Glomerular visceral epithelial cell (primary cell): Measurements from ENCODE around the gene TPRA1.
"Not testable (repeated sequence)": the region's sequence is repeated elsewhere in the genome, so short reads cannot be mapped to it uniquely, and the experiment has no call there.

Experiments used
- DNase-seq: peaks from one replicate; pipeline ENCODE4 v3.0.0-alpha.2; 2016; ENCODE audit errors: extremely low spot score

TPRA1 gene

GRCh38 chr3:127616836-127617605 is 26.5 kb upstream of the TPRA1 start:
- no peak for DNase-seq

DNA sequence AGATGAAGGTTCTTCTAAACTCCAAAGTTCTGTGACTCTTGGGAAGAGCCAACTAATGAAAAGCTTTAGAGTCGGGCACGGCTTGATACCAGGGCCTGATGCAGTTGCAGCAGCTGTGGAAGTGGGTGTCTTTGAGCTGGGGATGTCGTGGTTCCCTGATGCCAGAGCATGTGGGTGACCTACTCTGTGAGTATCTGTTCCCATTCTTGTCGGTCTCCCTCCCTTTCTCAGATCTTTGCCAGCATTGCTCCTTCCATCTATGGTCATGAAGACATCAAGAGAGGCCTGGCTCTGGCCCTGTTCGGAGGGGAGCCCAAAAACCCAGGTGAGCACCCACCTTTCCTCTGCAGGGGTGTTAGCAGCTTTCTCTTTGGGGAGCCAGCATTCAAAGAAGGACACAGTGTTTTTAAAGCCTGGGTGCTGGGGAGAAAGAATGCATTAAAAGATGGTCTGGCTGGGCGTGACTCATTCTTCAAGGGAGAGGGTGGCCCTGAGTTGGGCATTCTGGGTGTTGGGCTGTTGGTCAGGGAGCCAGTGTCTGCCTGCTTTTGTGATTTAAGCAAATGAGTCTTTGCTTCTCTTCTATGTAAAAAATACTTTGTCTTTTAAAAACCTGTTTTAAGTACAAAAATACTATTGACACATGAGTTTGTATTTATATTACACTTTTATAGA is 25.2 kb upstream of the TPRA1 start:
- no peak for DNase-seq

DNA sequence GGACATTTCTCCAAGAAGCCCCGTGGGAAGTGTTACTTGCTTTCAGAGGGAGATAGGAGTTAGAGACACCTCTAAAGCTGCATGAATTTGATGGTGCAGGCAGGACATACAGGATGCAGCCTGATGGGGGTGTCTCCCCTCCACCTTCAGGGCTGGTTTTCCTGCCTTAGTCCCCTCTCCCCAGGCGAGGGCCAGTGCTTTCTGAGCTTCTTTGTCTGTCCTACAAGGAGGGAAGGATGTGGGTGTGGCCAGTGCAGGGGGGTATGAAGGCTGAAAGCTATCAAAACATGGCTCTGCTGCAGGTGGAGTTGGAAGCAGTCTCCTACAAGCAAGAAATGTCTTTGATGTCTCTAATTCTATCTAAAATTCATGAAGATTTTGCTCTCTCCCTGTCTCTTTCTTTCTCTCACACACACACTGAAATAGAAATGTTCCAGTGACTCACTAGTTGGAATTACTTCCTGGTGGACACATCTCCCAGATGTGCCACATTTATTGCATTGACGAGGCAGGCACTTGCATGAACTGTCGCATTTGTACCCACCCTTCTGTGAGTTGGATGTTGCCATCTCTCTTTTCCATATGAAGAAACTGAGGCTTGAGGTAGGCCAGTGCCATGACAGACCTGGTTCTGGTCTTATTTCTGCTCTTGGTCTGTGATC is 24.5 kb upstream of the TPRA1 start:
- DNase-seq: no peak

DNA sequence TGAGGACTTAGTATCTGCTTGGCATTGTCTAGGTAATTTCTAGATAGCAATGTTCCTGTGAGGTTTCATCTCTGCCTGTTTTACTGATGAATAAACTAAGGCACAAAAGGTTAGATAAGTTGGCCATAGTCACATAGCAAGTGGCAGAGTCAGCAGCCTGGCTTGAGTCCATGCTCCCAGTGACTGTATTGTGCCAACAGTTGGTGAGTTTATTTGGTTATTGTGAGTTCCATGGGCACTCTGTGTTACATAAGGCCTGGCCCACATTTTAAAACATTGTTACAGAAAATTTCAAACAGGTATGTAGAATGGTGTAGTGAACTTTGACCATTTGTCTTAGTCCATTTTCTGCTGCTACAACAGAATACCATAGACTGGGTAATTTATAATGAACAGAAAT is 22.9 kb upstream of the TPRA1 start:
- DNase-seq: no peak

DNA sequence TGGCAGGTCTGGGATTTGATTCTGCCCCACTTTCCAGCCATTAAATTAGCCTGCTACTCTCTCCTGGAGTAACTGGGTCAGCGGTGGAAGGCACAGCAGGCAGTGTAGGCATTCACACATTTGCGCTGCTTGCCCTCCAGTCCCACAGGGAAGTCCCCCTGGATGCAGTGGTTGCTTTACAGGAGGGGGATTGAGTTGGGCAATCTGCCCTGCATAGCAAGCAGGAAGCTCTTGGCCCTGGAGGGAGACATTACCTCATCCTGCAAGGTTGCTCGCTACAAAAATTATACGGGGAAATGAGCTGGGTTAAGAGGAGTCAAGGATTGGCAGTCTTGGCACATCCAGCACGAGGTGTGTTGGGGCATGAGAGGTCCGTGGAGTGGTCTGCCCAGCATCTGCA is 22.4 kb upstream of the TPRA1 start:
- peak; percentile 85 for DNase-seq

- DNase-seq: no peak
Measured at GRCh38 chr3:127611251-127611650, 20.7 kb upstream of the TPRA1 start.

GRCh38 chr3:127610105-127610504 is 19.6 kb upstream of the TPRA1 start:
- DNase-seq: no peak

GRCh38 chr3:127608362-127608718 is 17.8 kb upstream of the TPRA1 start:
- no peak for DNase-seq

DNA sequence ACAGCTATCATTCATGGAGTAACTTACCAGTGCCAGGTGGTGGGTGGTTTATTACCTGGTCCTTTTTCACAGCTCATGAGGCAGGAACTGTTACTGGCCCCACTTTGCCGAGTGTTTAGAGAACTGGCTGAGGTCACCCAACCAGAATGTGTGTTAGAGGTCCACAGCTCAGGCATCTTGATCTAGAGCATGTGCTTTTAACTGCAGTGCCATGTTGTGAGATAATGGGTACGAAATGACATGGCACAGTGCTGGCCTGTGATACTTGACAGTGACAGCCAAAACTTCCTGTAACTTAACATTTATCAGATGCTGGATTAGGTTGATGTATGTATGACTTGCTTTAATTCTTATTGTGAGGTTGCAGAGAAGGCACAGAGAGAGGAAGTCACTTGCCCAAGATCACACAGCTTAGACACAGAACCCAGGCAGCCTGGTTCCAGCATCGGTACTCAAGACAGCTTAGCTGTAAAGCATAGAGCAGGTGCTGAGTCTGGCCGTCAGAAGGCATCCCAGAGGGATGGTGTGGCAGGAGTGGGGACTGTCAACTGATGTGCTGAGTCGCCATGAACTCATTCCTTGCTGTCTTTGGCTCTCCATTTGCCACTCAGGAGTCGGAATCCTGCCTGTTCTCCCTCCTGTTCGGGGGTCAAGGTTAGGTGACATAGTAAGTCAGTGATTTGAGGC is 17.3 kb upstream of the TPRA1 start:
- DNase-seq: no peak

GRCh38 chr3:127606981-127607595 is 16.6 kb upstream of the TPRA1 start:
- DNase-seq: no peak

DNA sequence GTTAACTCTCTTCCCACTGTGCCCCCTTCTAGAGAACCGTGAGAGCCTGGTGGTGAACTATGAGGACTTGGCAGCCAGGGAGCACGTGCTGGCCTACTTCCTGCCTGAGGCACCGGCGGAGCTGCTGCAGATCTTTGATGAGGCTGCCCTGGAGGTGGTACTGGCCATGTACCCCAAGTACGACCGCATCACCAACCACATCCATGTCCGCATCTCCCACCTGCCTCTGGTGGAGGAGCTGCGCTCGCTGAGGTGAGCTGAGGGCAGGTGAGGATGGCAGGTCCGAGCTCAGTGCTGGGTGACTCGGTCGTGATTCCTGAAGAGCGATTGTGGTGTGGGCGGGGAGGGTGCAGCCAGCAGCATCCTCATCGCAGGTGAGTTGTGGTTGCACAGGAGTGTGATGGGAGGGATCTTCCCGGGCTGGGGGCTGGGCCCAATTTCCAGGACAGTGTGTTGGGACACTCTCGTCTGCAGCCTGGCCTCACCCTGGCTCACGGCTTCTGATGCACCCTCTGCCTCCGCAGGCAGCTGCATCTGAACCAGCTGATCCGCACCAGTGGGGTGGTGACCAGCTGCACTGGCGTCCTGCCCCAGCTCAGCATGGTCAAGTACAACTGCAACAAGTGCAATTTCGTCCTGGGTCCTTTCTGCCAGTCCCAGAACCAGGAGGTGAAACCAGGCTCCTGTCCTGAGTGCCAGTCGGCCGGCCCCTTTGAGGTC is 15.7 kb upstream of the TPRA1 start:
- no peak for DNase-seq

GRCh38 chr3:127605547-127605946 is 15.0 kb upstream of the TPRA1 start:
- DNase-seq: not testable (repeated sequence)

- no peak for DNase-seq
Measured at GRCh38 chr3:127604546-127605165, 14.1 kb upstream of the TPRA1 start.

- DNase-seq: no peak
Measured at GRCh38 chr3:127604035-127604434, 13.5 kb upstream of the TPRA1 start.

DNA sequence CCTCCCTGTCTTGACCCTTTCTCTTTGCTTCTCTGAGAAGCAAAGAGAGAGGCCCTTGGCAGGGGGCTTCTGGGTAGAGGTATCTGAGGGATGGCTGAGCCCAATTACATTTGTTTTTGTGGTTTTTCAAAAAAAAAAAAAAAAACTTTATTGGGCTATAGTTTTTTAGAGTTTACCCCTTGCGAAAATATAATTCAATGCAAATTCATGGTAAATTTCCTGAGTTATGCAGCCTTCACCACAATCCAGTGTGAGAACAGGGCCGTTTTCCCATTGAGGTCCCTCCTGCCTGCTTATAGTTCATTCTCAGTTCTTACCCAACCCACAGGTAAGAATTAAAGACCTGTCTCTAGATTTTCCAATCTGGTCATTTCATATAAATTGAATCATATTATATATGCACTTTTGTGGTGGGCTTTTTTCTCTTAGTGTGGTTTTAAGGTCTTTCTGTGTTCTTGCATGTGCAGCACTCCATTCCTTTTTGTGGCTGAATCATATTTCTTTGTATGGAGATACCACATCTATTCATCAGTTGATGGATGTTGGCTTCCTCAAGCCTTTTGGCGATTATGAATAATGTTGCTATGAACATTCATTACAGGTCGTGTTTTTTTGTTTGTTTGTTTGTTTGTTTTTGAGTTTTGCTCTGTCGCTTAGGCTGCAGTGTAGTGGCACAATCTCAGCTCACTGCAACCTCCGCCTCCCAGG is 10.4 kb upstream of the TPRA1 start:
- DNase-seq: no peak

GRCh38 chr3:127598841-127599570 is 8.5 kb upstream of the TPRA1 start:
- DNase-seq: peak; percentile 16

- DNase-seq: no peak
Measured at GRCh38 chr3:127597020-127597771, 6.7 kb upstream of the TPRA1 start.

DNA sequence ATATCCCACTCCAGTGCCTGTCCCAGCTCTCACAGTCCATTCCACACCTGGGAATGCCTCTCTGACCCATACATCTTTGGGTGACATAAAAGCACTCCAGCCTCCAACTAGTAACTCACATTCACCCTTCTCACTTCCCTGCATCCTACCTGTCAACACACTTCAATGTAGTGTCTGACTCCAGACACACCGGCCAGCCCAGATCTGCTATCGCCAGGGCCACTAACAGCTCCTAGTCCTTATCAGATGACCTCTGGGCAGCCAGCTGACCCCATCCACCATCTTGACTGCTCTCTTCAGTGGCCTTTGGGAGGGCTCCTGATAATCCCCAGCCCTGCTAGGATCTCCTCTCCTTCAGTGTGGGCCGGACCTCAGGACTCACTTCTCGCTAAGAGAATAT is 4.8 kb upstream of the TPRA1 start:
- no peak for DNase-seq

- DNase-seq: no peak
Measured at GRCh38 chr3:127593178-127593577, 2.6 kb upstream of the TPRA1 start.
